ENCODE measurements around the gene BRSK1.
A peak's percentile ranks its signal among the peaks of the same experiment; 100 is the strongest.

Gene BRSK1

DNA sequence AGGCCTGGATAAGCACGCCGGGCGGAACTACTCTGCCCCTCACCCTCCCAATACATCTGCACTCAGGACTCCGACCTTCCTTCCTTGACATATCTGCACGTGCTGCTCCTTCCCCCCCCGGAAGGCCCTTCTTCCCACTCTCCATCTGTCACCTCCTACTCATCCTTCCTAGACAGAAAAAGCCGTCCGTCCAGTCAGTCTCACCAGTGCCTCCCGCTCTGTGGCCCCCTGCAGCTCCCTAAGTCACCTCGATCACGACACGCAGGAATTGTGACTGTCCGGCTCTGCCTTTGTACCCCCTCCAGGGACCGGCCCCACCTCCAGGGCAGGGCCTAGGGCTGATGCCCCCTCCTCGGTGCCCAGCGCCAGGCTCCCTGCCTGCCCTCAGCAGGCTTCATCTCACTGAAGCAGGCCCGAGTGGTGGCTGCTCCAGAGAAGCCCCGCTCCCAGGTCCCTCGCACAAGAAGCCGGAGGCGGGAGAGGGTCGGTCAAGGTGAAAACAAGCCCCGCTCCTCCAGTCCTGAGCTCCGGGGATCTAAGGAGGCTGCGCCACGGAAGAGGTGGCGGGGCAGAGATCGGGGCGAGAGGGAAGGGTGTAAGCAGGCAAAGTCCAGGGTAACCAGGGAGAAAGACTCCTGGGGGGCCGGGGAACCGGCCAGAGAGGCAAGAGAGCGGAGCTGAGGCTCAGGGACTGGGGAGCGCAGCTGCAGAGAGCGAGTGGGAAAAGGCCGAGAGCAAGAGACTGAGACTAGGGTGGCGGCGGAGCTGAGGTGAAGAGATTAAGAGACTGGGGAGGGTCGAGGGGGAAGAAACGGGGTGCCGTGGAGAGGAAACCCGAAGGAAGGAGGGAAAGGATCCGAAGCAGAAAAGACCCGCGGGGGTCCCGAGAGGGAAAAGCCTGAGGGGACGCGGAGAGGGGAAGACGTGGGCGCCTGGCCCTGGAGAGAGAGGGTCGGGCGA is 26.1 kb upstream of the BRSK1 start:
- Histone ChIP-seq H3K27me3 (replicated peaks; ENCODE audit: insufficient read depth, low read length) (no peaks in the 10 kb centered on the region), H3F3A (ENCODE audit: insufficient read depth, low read length) (peaks cover 61% of the 10 kb centered on the region), H3K4me2 (ENCODE audit: low read depth, low read length) (peak overlapping the region; percentile 97), H3K9me3 (replicated peaks; ENCODE audit: insufficient read depth, low read length) (no peaks in the 10 kb centered on the region), H3K9me2 (replicated peaks; ENCODE audit: insufficient read depth, low read length) (no peaks in the 10 kb centered on the region), H2AFZ (ENCODE audit: low read length) (no peak overlapping the region), H3K36me3 (replicated peaks; ENCODE audit: insufficient read depth, low read length) (no peaks in the 10 kb centered on the region), H4K20me1 (ENCODE audit: insufficient read depth, low read length) (peaks cover 6% of the 10 kb centered on the region; the same call in 1 of the 2 replicates), H3K27ac (ENCODE audit: low read length) (peak overlapping the region; percentile 95), H3K9ac (ENCODE audit: low read length) (peak overlapping the region; percentile 80), H3K4me1 (ENCODE audit: low read length) (peaks cover 26% of the 10 kb centered on the region), H3K4me3 (ENCODE audit: low read length) (peak overlapping the region; percentile 94), H3K79me2 (ENCODE audit: low read length) (peaks cover 56% of the 10 kb centered on the region)
- no peak for TF ChIP-seq EZH2 (optimal IDR thresholded peaks at IDR 0.05; ENCODE audit: low read depth, low read length)
- no peak for TF ChIP-seq EZH2phosphoT487 (IDR thresholded peaks at IDR 0.05; ENCODE audit: low read length)
- TF ChIP-seq, protein P1, sequence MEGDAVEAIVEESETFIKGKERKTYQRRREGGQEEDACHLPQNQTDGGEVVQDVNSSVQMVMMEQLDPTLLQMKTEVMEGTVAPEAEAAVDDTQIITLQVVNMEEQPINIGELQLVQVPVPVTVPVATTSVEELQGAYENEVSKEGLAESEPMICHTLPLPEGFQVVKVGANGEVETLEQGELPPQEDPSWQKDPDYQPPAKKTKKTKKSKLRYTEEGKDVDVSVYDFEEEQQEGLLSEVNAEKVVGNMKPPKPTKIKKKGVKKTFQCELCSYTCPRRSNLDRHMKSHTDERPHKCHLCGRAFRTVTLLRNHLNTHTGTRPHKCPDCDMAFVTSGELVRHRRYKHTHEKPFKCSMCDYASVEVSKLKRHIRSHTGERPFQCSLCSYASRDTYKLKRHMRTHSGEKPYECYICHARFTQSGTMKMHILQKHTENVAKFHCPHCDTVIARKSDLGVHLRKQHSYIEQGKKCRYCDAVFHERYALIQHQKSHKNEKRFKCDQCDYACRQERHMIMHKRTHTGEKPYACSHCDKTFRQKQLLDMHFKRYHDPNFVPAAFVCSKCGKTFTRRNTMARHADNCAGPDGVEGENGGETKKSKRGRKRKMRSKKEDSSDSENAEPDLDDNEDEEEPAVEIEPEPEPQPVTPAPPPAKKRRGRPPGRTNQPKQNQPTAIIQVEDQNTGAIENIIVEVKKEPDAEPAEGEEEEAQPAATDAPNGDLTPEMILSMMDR (IDR thresholded peaks at IDR 0.05; ENCODE audit: low read length) = no peak
- DNase-seq = peak; percentile 27

DNA sequence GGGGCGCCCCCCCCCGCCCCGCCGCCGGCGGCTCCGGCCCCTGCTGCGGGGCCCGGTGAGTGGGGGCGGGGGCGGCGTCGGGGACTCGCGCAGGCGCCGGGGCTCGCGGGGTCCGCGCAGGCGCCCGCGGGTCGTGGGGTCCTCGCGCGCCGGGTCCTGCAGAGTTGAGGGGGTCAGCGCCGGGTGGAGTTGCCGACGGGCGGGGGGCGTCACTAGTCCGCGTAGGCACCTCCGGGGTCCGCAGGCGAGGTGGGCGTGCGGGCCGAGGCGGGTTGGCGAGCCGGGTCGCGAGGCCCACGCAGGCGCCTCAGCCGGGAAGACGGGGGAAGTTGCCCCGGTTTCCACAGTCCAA is 25.3 kb upstream of the BRSK1 start:
- 0 out of 2 replicates have a peak overlapping the region, but pooled peaks have one; percentile 23 for H2AFZ ChIP-seq (ENCODE audit: low read length)
- DNase-seq = peak; percentile 49
- H3K9ac ChIP-seq (ENCODE audit: low read length) = peak overlapping the region; percentile 97
- H3F3A ChIP-seq (ENCODE audit: insufficient read depth, low read length) = peaks cover 59% of the 10 kb centered on the region
- H3K4me3 ChIP-seq (ENCODE audit: low read length) = peak overlapping the region; percentile 95
- H3K4me2 ChIP-seq (ENCODE audit: low read depth, low read length) = peak overlapping the region; percentile 33; the same call in 1 of the 2 replicates
- TF ChIP-seq EZH2phosphoT487 (IDR thresholded peaks at IDR 0.05; ENCODE audit: low read length) = no peak
- no peak for TF ChIP-seq EZH2 (optimal IDR thresholded peaks at IDR 0.05; ENCODE audit: low read depth, low read length)
- TF ChIP-seq, protein P1 (IDR thresholded peaks at IDR 0.05; ENCODE audit: low read length) = no peak
- H3K27me3 ChIP-seq (replicated peaks; ENCODE audit: insufficient read depth, low read length) = no peaks in the 10 kb centered on the region
- no peaks in the 10 kb centered on the region for H3K9me3 ChIP-seq (replicated peaks; ENCODE audit: insufficient read depth, low read length)
- peak overlapping the region; percentile 96; the same call in 1 of the 2 replicates for H3K27ac ChIP-seq (ENCODE audit: low read length)
- H3K36me3 ChIP-seq (replicated peaks; ENCODE audit: insufficient read depth, low read length) = no peaks in the 10 kb centered on the region
- no peaks in the 10 kb centered on the region for H4K20me1 ChIP-seq (ENCODE audit: insufficient read depth, low read length)
- peaks cover 49% of the 10 kb centered on the region for H3K79me2 ChIP-seq (ENCODE audit: low read length)
- H3K4me1 ChIP-seq (ENCODE audit: low read length) = peaks cover 19% of the 10 kb centered on the region
- H3K9me2 ChIP-seq (replicated peaks; ENCODE audit: insufficient read depth, low read length) = no peaks in the 10 kb centered on the region

GRCh38 chr19:55258828-55259539 is 24.8 kb upstream of the BRSK1 start, which contains the start of gene PPP6R1:
TSS of gene PPP6R1 (minus strand) at chr19:55259017. CDS start at chr19:55247103, 11,914 bp downstream.
- H3K4me1 ChIP-seq (ENCODE audit: low read length) = peaks cover 17% of the 10 kb centered on the region
- H3K79me2 ChIP-seq (ENCODE audit: low read length) = peaks cover 45% of the 10 kb centered on the region
- peak within 1 kb of the TSS; percentile 75 for H2AFZ ChIP-seq (ENCODE audit: low read length)
- peak within 1 kb of the TSS; percentile 95 for H3K4me3 ChIP-seq (ENCODE audit: low read length)
- peak; percentile 97 for DNase-seq
- peak within 1 kb of the TSS; percentile 97 for H3K4me2 ChIP-seq (ENCODE audit: low read depth, low read length)
- TF ChIP-seq, protein P1 (IDR thresholded peaks at IDR 0.05; ENCODE audit: low read length) = no peak
- TF ChIP-seq EZH2phosphoT487 (IDR thresholded peaks at IDR 0.05; ENCODE audit: low read length) = no peak
- no peak for TF ChIP-seq EZH2 (optimal IDR thresholded peaks at IDR 0.05; ENCODE audit: low read depth, low read length)
- H3F3A ChIP-seq (ENCODE audit: insufficient read depth, low read length) = peaks cover 53% of the 10 kb centered on the region
- H3K36me3 ChIP-seq (replicated peaks; ENCODE audit: insufficient read depth, low read length) = no peaks in the 10 kb centered on the region
- H3K9ac ChIP-seq (ENCODE audit: low read length) = peak within 1 kb of the TSS; percentile 97
- H3K9me3 ChIP-seq (replicated peaks; ENCODE audit: insufficient read depth, low read length) = no peaks in the 10 kb centered on the region
- no peaks in the 10 kb centered on the region for H4K20me1 ChIP-seq (ENCODE audit: insufficient read depth, low read length)
- H3K27me3 ChIP-seq (replicated peaks; ENCODE audit: insufficient read depth, low read length) = no peaks in the 10 kb centered on the region
- peak within 1 kb of the TSS; percentile 96 for H3K27ac ChIP-seq (ENCODE audit: low read length)
- H3K9me2 ChIP-seq (replicated peaks; ENCODE audit: insufficient read depth, low read length) = no peaks in the 10 kb centered on the region

Measured in MM.1S (cell line).